Esophagus (tissue), 2 donors: ENCODE measurements around the gene MT1E. TPM values are rescaled to one million over a fixed set of nuclear protein-coding genes. Genes with fewer than 3 reads are reported as not detected.

Experiments
- H3K27ac ChIP-seq, 2 donors: one replicate each; pipeline ENCODE4 v1.5.1; 2013; ENCODE audit warnings: low read depth in 2 of 2, mild to moderate bottlenecking in 2 of 2, inconsistent platforms in 1 of 2, low read length in 1 of 2, moderate library complexity in 1 of 2
- H3K27me3 ChIP-seq, 2 donors: one replicate each; pipeline ENCODE4 v1.6.1; 2013; ENCODE audit warnings: low read length in 2 of 2, control low read depth in 1 of 2, mild to moderate bottlenecking in 1 of 2; ENCODE audit not compliant: insufficient read depth in 2 of 2, control insufficient read depth in 1 of 2
- H3K36me3 ChIP-seq, 2 donors: one replicate each; pipeline ENCODE4 v1.6.1; 2013; ENCODE audit warnings: low read length in 1 of 2; ENCODE audit not compliant: control insufficient read depth in 2 of 2, insufficient read depth in 2 of 2
- H3K4me1 ChIP-seq, 2 donors: one replicate each; pipeline ENCODE4 v1.6.1; 2013; ENCODE audit warnings: low read length in 1 of 2; ENCODE audit not compliant: control insufficient read depth in 2 of 2, insufficient read depth in 2 of 2
- H3K4me3 ChIP-seq, 2 donors: one replicate each; pipeline ENCODE4 v1.5.1; 2013; ENCODE audit warnings: low read length in 2 of 2, mild to moderate bottlenecking in 2 of 2, low read depth in 1 of 2, moderate library complexity in 1 of 2
- H3K9me3 ChIP-seq, 2 donors: one replicate each; pipeline ENCODE4 v1.6.1; 2013; ENCODE audit warnings: mild to moderate bottlenecking in 2 of 2, low read depth in 1 of 2, low read length in 1 of 2, moderate library complexity in 1 of 2; ENCODE audit not compliant: control insufficient read depth in 2 of 2, insufficient read depth in 1 of 2
- WGBS, 2 donors: extraction: QIAGEN DNeasy Blood & Tissue Kit; methylation state at CpG; one replicate each; pipeline ENCODE4 v1.1.7; 2013; 5-methylcytosine and 5-hydroxymethylcytosine counted together
- polyA plus RNA-seq, 2 donors: library from polyadenylated mRNA; stranded (reverse); fragments of 200-250 nt; gene quantifications; one replicate each; pipeline ENCODE4 v1.2.3, GENCODE V29; 2013
- donor health status: healthy with polysubstance abuse.
- donor health status: Bipolar disorder and iron deficiency.

The MT1E gene
- polyA plus RNA-seq, 2 donors: 232 to 268 TPM

- 3 to 5% methylated on average over 59 to 61 of the region's 61 CpGs for WGBS, 2 donors
- Histone ChIP-seq H3K27me3 (peaks cover 0 to 3% of the 10 kb centered on the region in 2 donors), H3K36me3 (no peaks in the 10 kb centered on the region), H3K27ac (peak within 1 kb of the TSS; percentile 52 to 62), H3K9me3 (no peaks in the 10 kb centered on the region), H3K4me1 (peaks cover 5 to 14% of the 10 kb centered on the region in 2 donors), H3K4me3 (peak within 1 kb of the TSS; percentile 38 to 42)
These were observed 6.7 kb downstream of the MT1E start, which contains the start of gene MT1M for GRCh38 chr16:56632156-56632847. MT1M (plus strand) TSS chr16:56632659; CDS start chr16:56632732, 73 bp downstream.

GRCh38 chr16:56632848-56633365, 7.3 kb downstream of the MT1E start:
- peaks cover 5 to 17% of the 10 kb centered on the region in 2 donors for H3K4me1 ChIP-seq
- H3K4me3 ChIP-seq: peak overlapping the region; percentile 38 to 42
- H3K27ac ChIP-seq: peak overlapping the region in 1 of 2 donors; percentile 52
- H3K27me3 ChIP-seq: peaks cover 0 to 3% of the 10 kb centered on the region in 2 donors
- 49 to 58% methylated on average over 6 of the region's 6 CpGs for WGBS, 2 donors
- H3K9me3 ChIP-seq: no peaks in the 10 kb centered on the region
- H3K36me3 ChIP-seq: no peaks in the 10 kb centered on the region

GRCh38 chr16:56633535-56633934, 8.0 kb downstream of the MT1E start:
- no peak overlapping the region for H3K4me3 ChIP-seq
- peaks cover 0 to 3% of the 10 kb centered on the region in 2 donors for H3K27me3 ChIP-seq
- H3K4me1 ChIP-seq: peaks cover 5 to 19% of the 10 kb centered on the region in 2 donors

GRCh38 chr16:56634715-56635440, 9.3 kb downstream of the MT1E start:
- peaks cover 3% of the 10 kb centered on the region in 2 donors for H3K27me3 ChIP-seq
- WGBS, 2 donors: 45 to 52% methylated on average over 47 of the region's 47 CpGs
- peaks cover 5 to 19% of the 10 kb centered on the region in 2 donors for H3K4me1 ChIP-seq
- no peaks in the 10 kb centered on the region for H3K36me3 ChIP-seq
- H3K27ac ChIP-seq: no peak overlapping the region
- no peak overlapping the region for H3K4me3 ChIP-seq
- no peaks in the 10 kb centered on the region for H3K9me3 ChIP-seq

More at GRCh38 chr16:56633535-56633934, 8.0 kb downstream of the MT1E start:
- no peaks in the 10 kb centered on the region for H3K9me3 ChIP-seq
- no peak overlapping the region for H3K27ac ChIP-seq
- no peaks in the 10 kb centered on the region for H3K36me3 ChIP-seq
- 56 to 57% methylated on average over 7 of the region's 7 CpGs for WGBS, 2 donors

- Histone ChIP-seq H3K4me3 (no peak overlapping the region), H3K27me3 (peaks cover 3% of the 10 kb centered on the region in 2 donors)
These were observed 9.9 kb downstream of the MT1E start for GRCh38 chr16:56635441-56635967.

GRCh38 chr16:56636616-56637413, 11.2 kb downstream of the MT1E start:
- Histone ChIP-seq H3K27me3 (peaks cover 3% of the 10 kb centered on the region in 2 donors), H3K4me3 (no peak overlapping the region), H3K9me3 (no peaks in the 10 kb centered on the region), H3K36me3 (no peaks in the 10 kb centered on the region), H3K27ac (no peak overlapping the region), H3K4me1 (peaks cover 5 to 17% of the 10 kb centered on the region in 2 donors)
- 65 to 68% methylated on average over 9 of the region's 9 CpGs for WGBS, 2 donors

More at GRCh38 chr16:56635441-56635967, 9.9 kb downstream of the MT1E start:
- Histone ChIP-seq H3K27ac (no peak overlapping the region), H3K36me3 (no peaks in the 10 kb centered on the region), H3K4me1 (peaks cover 5 to 19% of the 10 kb centered on the region in 2 donors), H3K9me3 (no peaks in the 10 kb centered on the region)
- WGBS, 2 donors: 27 to 41% methylated on average over 26 to 40 of the region's 40 CpGs

- WGBS, 2 donors: 15 to 19% methylated on average over 49 to 68 of the region's 68 CpGs
- Histone ChIP-seq H3K9me3 (no peaks in the 10 kb centered on the region), H3K27me3 (peaks cover 3% of the 10 kb centered on the region in 2 donors), H3K4me1 (peaks cover 0 to 11% of the 10 kb centered on the region in 2 donors), H3K36me3 (no peaks in the 10 kb centered on the region), H3K4me3 (peak within 1 kb of the TSS; percentile 7 to 39), H3K27ac (no peak within 1 kb of the TSS)
These were observed 12.5 kb downstream of the MT1E start, which contains the start of gene MT1A for GRCh38 chr16:56637814-56638750. MT1A (plus strand) TSS chr16:56638666; CDS start chr16:56638739, 73 bp downstream.

GRCh38 chr16:56639045-56639444, 13.5 kb downstream of the MT1E start:
- H3K27me3 ChIP-seq: peaks cover 3% of the 10 kb centered on the region in 2 donors
- WGBS, 2 donors: 60 to 68% methylated on average over 1 of the region's 1 CpG
- H3K4me3 ChIP-seq: no peak overlapping the region
- H3K9me3 ChIP-seq: no peaks in the 10 kb centered on the region
- H3K27ac ChIP-seq: no peak overlapping the region
- peaks cover 0 to 19% of the 10 kb centered on the region in 2 donors for H3K4me1 ChIP-seq
- no peaks in the 10 kb centered on the region for H3K36me3 ChIP-seq
